Measurements from ENCODE around the gene CDC42BPA. TPM values are rescaled to one million over a fixed set of nuclear protein-coding genes. Genes with fewer than 3 reads are reported as not detected.

The CDC42BPA gene
- polyA plus RNA-seq, 1 donor (not counting 4 experiments of a cell fraction or from before 2014, with no cell fraction given): 9.2 TPM

- Histone ChIP-seq H3K36me3 (ENCODE audit: control insufficient read depth in 2 of 2, extremely low read depth in 1 of 2, insufficient read depth in 2 of 2, low read length in 2 of 2) (no peaks in the 10 kb centered on the region), H3K4me3 (ENCODE audit: control insufficient read depth in 2 of 3, extremely low read depth in 1 of 3, insufficient read depth in 2 of 3, low read depth in 1 of 3, low read length in 3 of 3) (no peak overlapping the region), H3K27ac (ENCODE audit: control insufficient read depth, insufficient read depth, low read length) (no peak overlapping the region), H3K9ac (ENCODE audit: control insufficient read depth, extremely low read depth, insufficient read depth, low read length) (no peak overlapping the region), H3K79me2 (ENCODE audit: control insufficient read depth, insufficient read depth, low read length) (peaks cover 52% of the 10 kb centered on the region), H3K4me2 (ENCODE audit: control insufficient read depth, extremely low read depth, insufficient read depth, low read depth, low read length) (no peak overlapping the region), H3K9me1 (ENCODE audit: control insufficient read depth, extremely low read depth, insufficient read depth, low read length) (no peaks in the 10 kb centered on the region), H3K27me3 (ENCODE audit: control insufficient read depth, extremely low read depth, insufficient read depth, low read length) (no peaks in the 10 kb centered on the region), H2AFZ (ENCODE audit: control insufficient read depth, low read length) (no peak overlapping the region), H3K9me3 (ENCODE audit: control insufficient read depth, low read depth, low read length) (no peaks in the 10 kb centered on the region), H3K4me1 (ENCODE audit: control insufficient read depth, extremely low read depth, insufficient read depth, low read length) (peaks cover 16% of the 10 kb centered on the region), H4K20me1 (ENCODE audit: control insufficient read depth, extremely low read depth, insufficient read depth, low read length) (no peaks in the 10 kb centered on the region)
- TF ChIP-seq CTCF (optimal IDR thresholded peaks at IDR 0.05 in 1 of 3, IDR thresholded peaks at IDR 0.05 in 1 of 3, conservative IDR thresholded peaks at IDR 0.05 in 1 of 3; ENCODE audit: extremely low read depth in 1 of 3, insufficient read depth in 2 of 3, low read length in 3 of 3) (no peak), EZH2 (IDR thresholded peaks at IDR 0.05; ENCODE audit: low read length) (no peak)
- FAIRE-seq: no peak
- DNase-seq (ENCODE audit: low read depth, low spot score): no peak
- dilution Hi-C loops (cut with MboI; ENCODE audit: extremely low pct_ligation_motif_present, low sequenced_read_pairs): no loop called here
Measured at GRCh38 chr1:227295609-227296008, 22.7 kb downstream of the CDC42BPA start.

GRCh38 chr1:227285745-227286144 lies 32.5 kb downstream of the CDC42BPA start:
- H2AFZ ChIP-seq (ENCODE audit: control insufficient read depth, low read length): no peak overlapping the region
- peaks cover 5% of the 10 kb centered on the region for H3K9me3 ChIP-seq (ENCODE audit: control insufficient read depth, low read depth, low read length)
- no peak for TF ChIP-seq EZH2 (IDR thresholded peaks at IDR 0.05; ENCODE audit: low read length)
- no peak for TF ChIP-seq CTCF (optimal IDR thresholded peaks at IDR 0.05 in 1 of 3, IDR thresholded peaks at IDR 0.05 in 1 of 3, conservative IDR thresholded peaks at IDR 0.05 in 1 of 3; ENCODE audit: extremely low read depth in 1 of 3, insufficient read depth in 2 of 3, low read length in 3 of 3)
- dilution Hi-C loops (cut with MboI; ENCODE audit: extremely low pct_ligation_motif_present, low sequenced_read_pairs): no loop called here
- DNase-seq (ENCODE audit: low read depth, low spot score) (no peak), FAIRE-seq (no peak)
- H4K20me1 ChIP-seq (ENCODE audit: control insufficient read depth, extremely low read depth, insufficient read depth, low read length): no peaks in the 10 kb centered on the region
- H3K4me3 ChIP-seq (ENCODE audit: control insufficient read depth in 2 of 3, extremely low read depth in 1 of 3, insufficient read depth in 2 of 3, low read depth in 1 of 3, low read length in 3 of 3): no peak overlapping the region
- H3K9me1 ChIP-seq (ENCODE audit: control insufficient read depth, extremely low read depth, insufficient read depth, low read length): no peaks in the 10 kb centered on the region
- no peaks in the 10 kb centered on the region for H3K27me3 ChIP-seq (ENCODE audit: control insufficient read depth, extremely low read depth, insufficient read depth, low read length)
- H3K4me2 ChIP-seq (ENCODE audit: control insufficient read depth, extremely low read depth, insufficient read depth, low read depth, low read length): no peak overlapping the region
- H3K36me3 ChIP-seq (ENCODE audit: control insufficient read depth in 2 of 2, extremely low read depth in 1 of 2, insufficient read depth in 2 of 2, low read length in 2 of 2): peaks cover 0 to 5% of the 10 kb centered on the region in 2 experiments
- H3K79me2 ChIP-seq (ENCODE audit: control insufficient read depth, insufficient read depth, low read length): peaks cover 37% of the 10 kb centered on the region
- H3K27ac ChIP-seq (ENCODE audit: control insufficient read depth, insufficient read depth, low read length): no peak overlapping the region
- H3K9ac ChIP-seq (ENCODE audit: control insufficient read depth, extremely low read depth, insufficient read depth, low read length): no peak overlapping the region
- H3K4me1 ChIP-seq (ENCODE audit: control insufficient read depth, extremely low read depth, insufficient read depth, low read length): no peaks in the 10 kb centered on the region
